Activated CD4-positive, alpha-beta memory T cell treated with anti-CD3 and anti-CD28 coated beads for 36 hours (primary cell): Measurements from ENCODE around the gene ARHGAP36. TPM values are rescaled to one million over a fixed set of nuclear protein-coding genes. Genes with fewer than 3 reads are reported as not detected.

Experiments
- CTCF ChIA-PET: fragments of 350-600 bp; sonication (Branson Sonifier 250); formaldehyde crosslinking; loops from one replicate; lab custom pipeline; 2021; ENCODE audit warnings: antibody characterized with exemption, inconsistent platforms; lab: Charles Lee
- POLR2A ChIA-PET: fragments of 350-600 bp; sonication (Branson Sonifier 250); formaldehyde crosslinking; loops from one replicate; lab custom pipeline; 2021; ENCODE audit warnings: antibody characterized with exemption; lab: Charles Lee
- DNase-seq: peaks from one replicate; pipeline ENCODE4 v3.0.0-alpha.2; 2020
- H3K27ac Mint-ChIP-seq: one replicate; pipeline ENCODE4 v1.8.0; 2021; ENCODE audit warnings: mixed read lengths
- H3K27me3 Mint-ChIP-seq: one replicate; pipeline ENCODE4 v1.8.0; 2021; ENCODE audit warnings: mixed read lengths
- H3K36me3 Mint-ChIP-seq: one replicate; pipeline ENCODE4 v1.8.0; 2021; ENCODE audit warnings: mixed read lengths
- H3K4me1 Mint-ChIP-seq: one replicate; pipeline ENCODE4 v1.8.0; 2021; ENCODE audit warnings: low read depth, mixed read lengths
- H3K4me3 Mint-ChIP-seq: one replicate; pipeline ENCODE4 v1.8.0; 2021; ENCODE audit warnings: mild to moderate bottlenecking, mixed read lengths
- H3K9me3 Mint-ChIP-seq: one replicate; pipeline ENCODE4 v1.8.0; 2021; ENCODE audit warnings: mixed read lengths
- intact Hi-C: fragments of 100-400 bp; cut with micrococcal nuclease; formaldehyde crosslinking; loops from one replicate; pipeline ENCODE4 v1.15.1; 2023
- total RNA-seq, 2 experiments: library from RNA; stranded (reverse); gene quantifications; one replicate each; pipeline ENCODE4 v1.2.3, GENCODE V29; 2021

Gene ARHGAP36
- total RNA-seq, 2 experiments from 2014 or later: not detected

DNA sequence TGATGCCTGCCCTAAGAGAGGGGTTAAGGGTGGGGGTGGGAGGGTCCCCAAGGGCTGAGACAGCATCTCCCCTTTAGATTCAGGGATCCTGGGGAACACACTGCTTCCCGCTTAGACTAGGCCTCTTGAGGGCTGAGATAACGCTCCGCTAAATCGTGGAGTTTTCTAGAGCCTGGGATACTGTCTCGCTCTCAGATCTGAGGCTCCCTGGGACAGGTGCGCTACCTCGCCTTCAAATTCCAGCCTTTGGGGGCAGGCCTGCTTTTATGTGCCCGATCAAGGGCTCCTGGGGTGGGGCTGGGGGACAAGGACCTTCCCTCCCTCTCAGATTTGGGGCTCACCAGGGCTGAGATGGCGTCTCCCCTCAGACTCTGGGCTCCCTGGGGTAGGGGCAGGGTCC, 440 bp upstream of the ARHGAP36 start:
- peaks cover 17% of the 10 kb centered on the region for H3K27me3 Mint-ChIP-seq
- H3K27ac Mint-ChIP-seq: no peak overlapping the region
- CTCF ChIA-PET: no interaction called here
- DNase-seq: no peak
- intact Hi-C loops: no loop called here
- no peak overlapping the region for H3K4me3 Mint-ChIP-seq
- POLR2A ChIA-PET: no interaction called here
- H3K9me3 Mint-ChIP-seq: no peaks in the 10 kb centered on the region
- H3K36me3 Mint-ChIP-seq: no peaks in the 10 kb centered on the region
- no peaks in the 10 kb centered on the region for H3K4me1 Mint-ChIP-seq

DNA sequence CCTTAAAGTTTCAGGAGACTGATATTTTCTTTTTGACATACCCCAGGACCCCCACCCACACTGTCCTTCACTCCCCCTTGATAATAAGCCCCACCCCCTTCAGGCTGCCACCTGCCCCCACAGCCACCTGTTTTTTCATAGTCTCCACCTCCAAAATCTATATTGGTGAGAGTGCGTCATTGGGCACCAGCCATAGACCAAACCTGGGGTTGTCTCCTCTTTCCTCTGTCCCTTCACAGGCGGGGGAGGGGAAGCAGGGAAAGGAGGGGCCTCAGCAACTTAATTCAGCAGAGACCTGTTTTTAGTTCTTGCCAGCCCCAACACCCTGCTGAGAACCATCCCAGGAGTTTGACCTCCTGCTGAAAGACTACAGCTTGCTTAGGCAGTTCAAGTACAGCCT, 1.1 kb downstream of the ARHGAP36 start:
- Mint-ChIP-seq H3K4me3 (no peak overlapping the region), H3K36me3 (no peaks in the 10 kb centered on the region), H3K9me3 (no peaks in the 10 kb centered on the region), H3K4me1 (no peaks in the 10 kb centered on the region), H3K27me3 (peaks cover 20% of the 10 kb centered on the region), H3K27ac (no peak overlapping the region)
- intact Hi-C loops: no loop called here
- POLR2A ChIA-PET: no interaction called here
- no peak for DNase-seq
- CTCF ChIA-PET: no interaction called here

DNA sequence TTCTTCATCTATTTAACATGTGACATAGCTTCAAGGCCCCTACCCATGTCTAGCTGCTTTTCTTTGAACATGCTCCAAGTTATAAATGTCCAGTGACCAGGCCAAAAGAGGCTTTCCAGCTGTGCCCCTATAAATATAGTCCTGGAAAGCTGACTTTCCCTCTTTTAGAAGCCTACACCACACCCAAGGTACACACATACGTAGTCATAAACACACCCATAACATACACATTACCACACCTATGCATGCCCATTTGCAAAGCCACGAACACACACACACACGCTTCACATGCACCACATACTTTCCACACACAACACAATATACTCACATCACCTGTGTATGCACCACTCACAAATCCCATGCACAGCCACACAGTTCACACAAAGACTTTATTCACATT, 2.0 kb downstream of the ARHGAP36 start:
- H3K9me3 Mint-ChIP-seq: no peaks in the 10 kb centered on the region
- POLR2A ChIA-PET: no interaction called here
- intact Hi-C loops: no loop called here
- H3K27me3 Mint-ChIP-seq: peaks cover 20% of the 10 kb centered on the region
- no peaks in the 10 kb centered on the region for H3K4me1 Mint-ChIP-seq
- H3K36me3 Mint-ChIP-seq: no peaks in the 10 kb centered on the region
- DNase-seq: no peak
- H3K4me3 Mint-ChIP-seq: no peak overlapping the region
- CTCF ChIA-PET: no interaction called here
- no peak overlapping the region for H3K27ac Mint-ChIP-seq

DNA sequence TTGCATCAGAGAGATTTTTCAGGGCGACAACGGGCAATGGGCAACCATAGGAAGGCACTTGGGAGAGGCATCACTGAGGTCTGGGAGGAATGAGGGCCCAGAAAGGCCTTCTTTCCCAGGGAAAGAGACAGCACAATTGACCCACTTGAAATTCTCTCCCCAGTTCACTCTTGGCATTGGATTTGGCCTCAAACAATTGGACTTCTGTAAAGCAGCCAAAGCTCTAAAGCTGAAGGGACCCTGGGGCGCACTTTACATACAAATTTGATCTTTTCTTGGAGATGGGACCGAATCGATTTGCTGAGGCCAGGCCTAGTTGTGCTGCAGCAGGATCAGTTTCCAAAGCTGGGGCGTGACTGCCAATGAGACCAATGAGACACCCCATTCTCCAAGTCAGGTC, 3.2 kb downstream of the ARHGAP36 start:
- Mint-ChIP-seq H3K4me1 (no peaks in the 10 kb centered on the region), H3K27ac (no peak overlapping the region), H3K9me3 (no peaks in the 10 kb centered on the region), H3K4me3 (no peak overlapping the region), H3K27me3 (peaks cover 21% of the 10 kb centered on the region), H3K36me3 (no peaks in the 10 kb centered on the region)
- intact Hi-C loops: no loop called here
- ChIA-PET CTCF (no interaction called here), POLR2A (no interaction called here)
- DNase-seq: no peak

DNA sequence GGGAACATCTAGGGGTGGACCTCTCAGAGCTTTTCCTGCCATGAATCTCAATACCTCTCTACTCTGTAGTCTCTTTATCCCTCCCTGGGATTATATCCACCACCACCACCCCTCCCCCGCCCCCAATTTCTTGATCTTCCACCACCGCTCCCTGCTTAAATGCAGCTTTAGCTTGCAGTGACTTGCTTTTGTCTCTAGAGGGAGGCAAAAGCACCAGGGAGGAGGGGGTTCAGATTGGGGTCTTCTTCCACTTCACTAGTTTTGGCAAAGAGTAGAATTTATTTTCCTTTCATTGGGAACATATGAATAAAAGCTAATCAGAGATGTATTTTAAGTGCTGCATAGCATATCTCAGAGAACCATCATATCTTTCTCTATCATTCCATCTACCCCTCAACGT, 5.5 kb downstream of the ARHGAP36 start:
- Mint-ChIP-seq H3K9me3 (no peaks in the 10 kb centered on the region), H3K27ac (no peak overlapping the region), H3K36me3 (no peaks in the 10 kb centered on the region), H3K4me3 (no peak overlapping the region), H3K27me3 (peaks cover 22% of the 10 kb centered on the region), H3K4me1 (no peaks in the 10 kb centered on the region)
- intact Hi-C loops: no loop called here
- ChIA-PET CTCF (no interaction called here), POLR2A (no interaction called here)
- no peak for DNase-seq

DNA sequence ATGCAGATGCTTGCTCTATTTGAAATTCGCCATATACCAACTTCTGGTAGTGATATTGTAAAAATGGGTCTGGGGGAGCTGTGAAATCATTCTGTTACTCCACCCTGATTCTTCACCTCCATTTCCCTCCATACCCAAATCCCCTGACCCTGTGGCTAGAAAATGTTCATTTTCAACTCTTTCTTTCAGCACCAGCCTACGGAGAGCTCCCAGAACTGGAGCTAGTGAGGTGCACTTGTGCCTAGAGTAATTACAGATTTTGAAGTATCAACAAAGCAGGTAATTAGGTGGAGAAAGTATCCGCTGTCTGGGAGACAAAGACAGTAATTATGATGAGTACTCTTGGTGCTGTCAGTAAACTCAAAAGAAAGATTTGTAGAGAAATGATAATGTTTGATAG, 8.1 kb downstream of the ARHGAP36 start:
- DNase-seq: no peak
- Mint-ChIP-seq H3K27ac (no peak overlapping the region), H3K4me1 (no peaks in the 10 kb centered on the region), H3K4me3 (no peak overlapping the region), H3K9me3 (no peaks in the 10 kb centered on the region), H3K36me3 (no peaks in the 10 kb centered on the region), H3K27me3 (peaks cover 21% of the 10 kb centered on the region)
- intact Hi-C loops: no loop called here
- POLR2A ChIA-PET: no interaction called here
- CTCF ChIA-PET: no interaction called here

DNA sequence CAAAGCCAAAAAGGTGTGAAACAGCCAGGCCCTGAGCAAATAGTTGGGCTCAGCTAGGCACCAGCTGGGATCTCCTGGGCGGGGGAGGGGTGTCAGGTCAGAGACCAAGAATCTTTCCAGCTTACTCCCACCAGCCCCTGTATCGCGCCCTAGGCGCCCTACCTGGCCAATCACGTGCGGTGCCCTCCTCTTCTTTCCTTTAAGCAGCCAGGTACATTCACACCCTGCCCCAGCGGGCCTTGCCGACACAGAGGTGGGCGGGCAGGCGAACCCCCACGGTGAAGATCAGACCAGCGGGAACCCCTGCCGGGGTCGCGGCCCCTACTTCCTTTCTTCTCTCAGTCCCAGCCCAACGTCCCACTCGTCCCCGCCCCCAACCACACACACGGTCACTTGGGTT, 9.1 kb downstream of the ARHGAP36 start:
- Mint-ChIP-seq H3K27ac (no peak overlapping the region), H3K4me3 (no peak overlapping the region), H3K36me3 (no peaks in the 10 kb centered on the region), H3K4me1 (no peaks in the 10 kb centered on the region), H3K27me3 (peaks cover 26% of the 10 kb centered on the region), H3K9me3 (no peaks in the 10 kb centered on the region)
- intact Hi-C loops: no loop called here
- CTCF ChIA-PET: no interaction called here
- DNase-seq: no peak
- POLR2A ChIA-PET: no interaction called here

DNA sequence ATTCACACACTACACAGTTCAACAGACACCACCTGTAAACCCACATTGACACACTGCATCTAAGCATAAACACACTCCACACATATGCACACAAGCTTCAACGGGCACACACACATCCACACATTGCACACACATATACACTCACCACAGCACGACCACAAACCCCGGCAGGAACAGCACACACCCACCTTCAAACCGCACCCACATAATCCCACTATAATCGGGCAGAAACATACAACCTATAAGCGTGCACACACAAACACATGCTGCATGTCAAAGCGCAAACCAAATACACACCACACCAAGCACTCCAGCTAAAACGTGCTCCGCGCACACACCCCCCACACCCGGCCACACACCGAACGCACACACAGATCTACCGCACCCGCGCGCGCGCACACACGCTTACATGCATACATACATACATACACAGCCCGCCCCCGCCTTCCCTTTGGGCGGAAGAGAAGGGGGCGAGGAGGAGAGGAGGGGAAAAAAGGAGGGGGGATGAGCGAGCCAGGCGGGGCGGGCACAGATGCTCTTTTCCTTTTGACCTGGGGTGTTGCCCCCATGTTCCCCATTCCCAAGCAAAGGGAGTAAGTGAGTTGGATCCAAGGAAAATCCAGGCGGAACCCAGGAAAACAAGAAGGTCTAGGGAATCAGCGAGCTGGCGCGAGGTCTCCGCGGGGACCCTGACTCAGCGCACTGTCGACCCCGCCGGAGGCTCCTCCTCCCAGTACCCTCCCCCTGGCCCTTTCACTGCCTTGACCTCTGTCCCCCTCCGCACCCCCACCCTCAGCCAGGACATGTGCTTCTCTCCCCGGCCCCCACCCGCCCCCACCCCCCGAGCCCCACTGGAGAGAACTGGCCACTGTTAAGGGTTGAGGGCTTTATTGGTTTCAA, 9.9 kb downstream of the ARHGAP36 start:
- H3K27ac Mint-ChIP-seq: no peak overlapping the region
- intact Hi-C loops: no loop called here
- peak; percentile 9 for DNase-seq
- ChIA-PET POLR2A (no interaction called here), CTCF (interaction anchor here (0.7 kb wide), 1 partner anchor 564 kb away, joined by 3 read pairs; no protein-coding TSS in a partner anchor)
- no peaks in the 10 kb centered on the region for H3K36me3 Mint-ChIP-seq
- H3K4me3 Mint-ChIP-seq: no peak overlapping the region
- H3K27me3 Mint-ChIP-seq: peaks cover 32% of the 10 kb centered on the region
- H3K9me3 Mint-ChIP-seq: no peaks in the 10 kb centered on the region
- no peaks in the 10 kb centered on the region for H3K4me1 Mint-ChIP-seq

DNA sequence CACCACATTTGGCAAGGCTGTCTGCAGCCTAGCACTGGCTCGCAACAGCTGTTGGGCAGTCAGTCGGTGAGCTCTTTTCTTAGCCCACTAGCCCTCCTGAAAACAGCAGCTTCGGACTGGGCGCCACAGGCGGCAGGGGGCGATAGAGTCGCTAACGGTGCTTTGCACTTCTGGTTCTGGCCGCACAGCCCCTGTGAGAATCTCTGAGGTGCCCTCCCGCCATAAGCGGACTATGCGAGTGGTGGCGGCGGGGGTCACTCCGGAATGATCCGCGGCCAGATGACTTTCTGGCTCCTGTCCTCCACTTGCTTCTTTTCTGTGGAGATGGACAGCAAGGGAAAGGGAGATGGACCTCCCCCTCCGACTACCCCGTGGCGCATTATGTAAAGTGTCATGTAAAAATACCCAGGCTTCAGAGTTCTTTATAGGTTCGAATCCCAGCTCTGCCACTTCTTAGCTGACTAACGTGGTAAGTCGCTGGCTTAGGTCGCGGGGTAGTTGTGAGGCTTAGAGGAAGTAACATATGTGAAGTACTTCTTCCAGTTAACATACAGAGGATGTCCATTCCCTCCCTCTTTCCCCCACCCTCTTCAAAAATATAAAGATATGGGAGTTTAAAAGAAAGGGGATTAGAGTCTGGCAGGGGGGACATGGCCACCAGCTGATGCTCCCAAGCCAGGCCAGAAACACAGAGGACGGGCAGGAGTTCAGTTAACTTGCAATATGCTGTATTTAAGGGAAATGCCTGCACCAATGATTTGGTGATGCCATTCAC, 11.0 kb downstream of the ARHGAP36 start:
- Mint-ChIP-seq H3K27ac (no peak overlapping the region), H3K4me3 (no peak overlapping the region)
- peak; percentile 24 for DNase-seq

DNA sequence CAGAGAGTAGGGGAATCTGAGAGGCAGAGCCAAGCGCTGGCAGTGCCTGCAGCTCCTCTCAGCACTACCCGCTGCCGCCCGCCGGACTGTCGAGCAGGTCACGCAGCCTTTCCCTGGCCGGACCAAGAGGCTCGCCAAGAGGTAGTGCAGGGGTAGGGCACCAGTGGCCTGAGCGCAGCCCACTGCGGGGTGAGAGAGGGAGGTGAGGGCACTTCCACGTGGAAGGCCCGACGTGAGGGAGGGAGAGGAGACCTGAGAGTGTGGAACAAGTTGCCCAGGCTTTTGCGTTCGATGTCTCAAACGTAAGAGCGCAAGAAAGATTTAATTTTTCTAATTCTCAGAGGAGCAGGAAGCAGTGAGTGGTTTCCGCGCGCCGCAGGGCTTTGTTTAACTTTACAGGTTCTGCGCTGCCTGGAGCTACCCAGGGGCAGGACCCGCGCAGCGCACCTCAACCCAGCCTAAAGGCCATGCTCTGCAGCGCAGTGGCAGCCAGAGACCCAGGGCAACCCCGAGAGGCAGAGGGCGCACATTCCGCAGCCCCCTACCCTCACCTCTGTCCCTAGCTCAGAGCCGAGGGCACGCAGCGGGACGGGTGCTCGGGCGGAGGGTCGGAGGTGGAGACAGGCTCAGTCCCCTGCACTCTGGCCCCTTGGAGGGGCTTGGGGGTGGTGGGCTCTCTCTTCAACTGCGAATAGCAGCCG, 14.9 kb downstream of the ARHGAP36 start:
- peaks cover 32% of the 10 kb centered on the region for H3K27me3 Mint-ChIP-seq
- H3K9me3 Mint-ChIP-seq: no peaks in the 10 kb centered on the region
- ChIA-PET POLR2A (no interaction called here), CTCF (no interaction called here)
- no peaks in the 10 kb centered on the region for H3K36me3 Mint-ChIP-seq
- no peak for DNase-seq
- H3K4me3 Mint-ChIP-seq: no peak overlapping the region
- no peak overlapping the region for H3K27ac Mint-ChIP-seq
- H3K4me1 Mint-ChIP-seq: no peaks in the 10 kb centered on the region
- intact Hi-C loops: no loop called here

More for the DNA sequence above, 11.0 kb downstream of the ARHGAP36 start:
- Mint-ChIP-seq H3K27me3 (peaks cover 32% of the 10 kb centered on the region), H3K36me3 (no peaks in the 10 kb centered on the region), H3K4me1 (no peaks in the 10 kb centered on the region), H3K9me3 (no peaks in the 10 kb centered on the region)
- CTCF ChIA-PET: interaction anchor here (0.7 kb wide), 1 partner anchor 563 kb away, joined by 3 read pairs; no protein-coding TSS in a partner anchor
- POLR2A ChIA-PET: no interaction called here
- intact Hi-C loops: no loop called here

DNA sequence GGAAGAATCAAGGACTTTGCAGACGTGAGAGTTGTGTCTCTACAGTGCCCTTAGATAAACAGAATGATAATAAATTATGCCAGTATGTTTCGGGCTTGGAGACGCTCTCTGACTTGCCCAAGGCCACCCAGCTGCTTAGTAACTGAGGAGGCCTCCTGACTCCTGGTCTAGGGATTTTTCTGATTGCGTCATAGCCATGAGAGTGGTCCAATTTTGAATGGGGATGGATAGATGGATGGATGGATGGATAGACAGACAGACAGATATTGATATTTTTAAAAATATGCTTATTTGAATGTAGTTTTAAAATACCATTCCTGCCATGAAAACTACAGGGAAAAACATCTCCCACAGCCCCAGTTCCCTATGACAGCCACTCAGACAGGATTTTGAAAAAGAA, 15.5 kb downstream of the ARHGAP36 start:
- intact Hi-C loops: no loop called here
- Mint-ChIP-seq H3K27me3 (peaks cover 33% of the 10 kb centered on the region), H3K9me3 (no peaks in the 10 kb centered on the region), H3K4me3 (no peak overlapping the region), H3K4me1 (no peaks in the 10 kb centered on the region), H3K36me3 (no peaks in the 10 kb centered on the region), H3K27ac (no peak overlapping the region)
- DNase-seq: no peak
- ChIA-PET POLR2A (no interaction called here), CTCF (no interaction called here)
